ENCODE data around the gene SLC36A4.

SLC36A4 gene

DNA sequence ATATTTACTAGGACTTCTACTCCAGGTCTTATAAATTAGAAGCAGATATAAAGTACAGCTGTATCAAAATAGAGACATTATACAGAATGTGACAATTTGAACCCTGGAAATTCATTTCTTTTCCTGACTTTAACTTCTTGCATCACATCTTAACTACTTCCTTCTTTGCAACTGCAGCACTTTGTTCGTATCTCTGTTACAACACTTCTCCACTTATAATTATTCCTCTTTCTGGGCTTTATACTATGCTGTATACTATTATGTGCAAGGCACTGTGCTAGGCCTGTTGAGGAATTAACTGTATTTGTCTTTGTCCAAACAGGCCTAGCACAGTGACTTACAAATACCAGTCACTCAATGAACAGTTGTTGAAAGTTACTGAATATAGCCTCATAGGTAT is 1.8 kb upstream of the SLC36A4 start:
- Histone ChIP-seq H3K27ac (ENCODE audit: low read depth, low read length) (no peak overlapping the region), H3K4me1 (ENCODE audit: control insufficient read depth, low read length) (peaks cover 15% of the 10 kb centered on the region), H3K36me3 (ENCODE audit: control insufficient read depth, low read length) (peaks cover 3% of the 10 kb centered on the region), H3F3A (ENCODE audit: control insufficient read depth, insufficient read depth) (0 out of 2 replicates have a peak, but pooled peaks cover 2% of the 10 kb centered on the region), H3K9me3 (ENCODE audit: control insufficient read depth, insufficient read depth, low read length) (no peaks in the 10 kb centered on the region), H3K9me2 (replicated peaks; ENCODE audit: control insufficient read depth, low read length) (no peaks in the 10 kb centered on the region), H3K27me3 (ENCODE audit: control insufficient read depth, low read length) (peaks cover 2% of the 10 kb centered on the region; the same call in 1 of the 2 replicates), H3K4me2 (ENCODE audit: low read length) (no peak overlapping the region), H3K79me2 (ENCODE audit: control insufficient read depth, low read length) (peaks cover 30% of the 10 kb centered on the region), H3K4me3 (ENCODE audit: low read length) (no peak overlapping the region), H4K20me1 (ENCODE audit: control insufficient read depth, insufficient read depth, low read depth, low read length) (no peaks in the 10 kb centered on the region)
- TF ChIP-seq EZH2phosphoT487 (IDR thresholded peaks at IDR 0.05; ENCODE audit: borderline replicate concordance, low read length) = no peak
- TF ChIP-seq, protein P1, sequence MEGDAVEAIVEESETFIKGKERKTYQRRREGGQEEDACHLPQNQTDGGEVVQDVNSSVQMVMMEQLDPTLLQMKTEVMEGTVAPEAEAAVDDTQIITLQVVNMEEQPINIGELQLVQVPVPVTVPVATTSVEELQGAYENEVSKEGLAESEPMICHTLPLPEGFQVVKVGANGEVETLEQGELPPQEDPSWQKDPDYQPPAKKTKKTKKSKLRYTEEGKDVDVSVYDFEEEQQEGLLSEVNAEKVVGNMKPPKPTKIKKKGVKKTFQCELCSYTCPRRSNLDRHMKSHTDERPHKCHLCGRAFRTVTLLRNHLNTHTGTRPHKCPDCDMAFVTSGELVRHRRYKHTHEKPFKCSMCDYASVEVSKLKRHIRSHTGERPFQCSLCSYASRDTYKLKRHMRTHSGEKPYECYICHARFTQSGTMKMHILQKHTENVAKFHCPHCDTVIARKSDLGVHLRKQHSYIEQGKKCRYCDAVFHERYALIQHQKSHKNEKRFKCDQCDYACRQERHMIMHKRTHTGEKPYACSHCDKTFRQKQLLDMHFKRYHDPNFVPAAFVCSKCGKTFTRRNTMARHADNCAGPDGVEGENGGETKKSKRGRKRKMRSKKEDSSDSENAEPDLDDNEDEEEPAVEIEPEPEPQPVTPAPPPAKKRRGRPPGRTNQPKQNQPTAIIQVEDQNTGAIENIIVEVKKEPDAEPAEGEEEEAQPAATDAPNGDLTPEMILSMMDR (IDR thresholded peaks at IDR 0.05; ENCODE audit: low read depth, low read length, poor library complexity, severe bottlenecking) = no peak

DNA sequence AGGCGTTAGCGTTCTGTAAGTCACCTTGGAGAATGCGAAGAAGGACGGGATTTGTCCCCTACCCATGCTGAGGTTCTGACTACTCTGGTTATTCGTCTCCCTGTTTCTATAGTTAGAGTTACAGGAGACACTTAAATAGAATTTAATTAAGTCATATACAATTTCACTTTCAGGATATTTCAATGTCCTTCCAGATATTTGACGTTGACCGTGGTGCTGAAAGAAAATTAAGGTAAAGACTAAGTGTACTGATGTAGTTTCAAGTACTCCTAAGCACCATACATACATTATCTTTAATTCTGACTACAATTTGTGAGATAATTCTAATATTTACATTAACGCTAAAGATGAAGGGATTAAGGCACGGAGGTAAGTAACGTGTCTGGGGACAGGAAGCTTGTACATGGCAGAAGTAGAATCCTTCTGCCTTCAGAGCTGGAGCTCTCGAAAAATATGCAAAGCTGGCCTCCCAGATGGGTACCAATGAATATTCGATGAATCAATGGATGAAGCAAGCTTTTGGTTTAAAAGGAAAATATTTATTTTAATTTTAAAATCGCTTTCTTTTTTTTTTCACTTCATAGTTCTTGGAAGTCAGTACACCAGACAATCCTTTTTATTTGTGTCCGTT is 539 bp upstream of the SLC36A4 start:
- H4K20me1 ChIP-seq (ENCODE audit: control insufficient read depth, insufficient read depth, low read depth, low read length) = no peaks in the 10 kb centered on the region
- H3F3A ChIP-seq (ENCODE audit: control insufficient read depth, insufficient read depth) = 0 out of 2 replicates have a peak, but pooled peaks cover 2% of the 10 kb centered on the region
- H3K79me2 ChIP-seq (ENCODE audit: control insufficient read depth, low read length) = peaks cover 41% of the 10 kb centered on the region
- no peaks in the 10 kb centered on the region for H3K9me2 ChIP-seq (replicated peaks; ENCODE audit: control insufficient read depth, low read length)
- H3K27me3 ChIP-seq (ENCODE audit: control insufficient read depth, low read length) = peaks cover under 1% of the 10 kb centered on the region; the same call in 1 of the 2 replicates
- H3K4me1 ChIP-seq (ENCODE audit: control insufficient read depth, low read length) = peaks cover 16% of the 10 kb centered on the region
- TF ChIP-seq, protein P1 (IDR thresholded peaks at IDR 0.05; ENCODE audit: low read depth, low read length, poor library complexity, severe bottlenecking) = no peak
- no peak for TF ChIP-seq EZH2phosphoT487 (IDR thresholded peaks at IDR 0.05; ENCODE audit: borderline replicate concordance, low read length)
- H3K4me3 ChIP-seq (ENCODE audit: low read length) = peak overlapping the region; percentile 96
- H3K9me3 ChIP-seq (ENCODE audit: control insufficient read depth, insufficient read depth, low read length) = no peaks in the 10 kb centered on the region
- peak overlapping the region; percentile 67 for H3K4me2 ChIP-seq (ENCODE audit: low read length)
- peaks cover 8% of the 10 kb centered on the region for H3K36me3 ChIP-seq (ENCODE audit: control insufficient read depth, low read length)
- no peak overlapping the region for H3K27ac ChIP-seq (ENCODE audit: low read depth, low read length)

DNA sequence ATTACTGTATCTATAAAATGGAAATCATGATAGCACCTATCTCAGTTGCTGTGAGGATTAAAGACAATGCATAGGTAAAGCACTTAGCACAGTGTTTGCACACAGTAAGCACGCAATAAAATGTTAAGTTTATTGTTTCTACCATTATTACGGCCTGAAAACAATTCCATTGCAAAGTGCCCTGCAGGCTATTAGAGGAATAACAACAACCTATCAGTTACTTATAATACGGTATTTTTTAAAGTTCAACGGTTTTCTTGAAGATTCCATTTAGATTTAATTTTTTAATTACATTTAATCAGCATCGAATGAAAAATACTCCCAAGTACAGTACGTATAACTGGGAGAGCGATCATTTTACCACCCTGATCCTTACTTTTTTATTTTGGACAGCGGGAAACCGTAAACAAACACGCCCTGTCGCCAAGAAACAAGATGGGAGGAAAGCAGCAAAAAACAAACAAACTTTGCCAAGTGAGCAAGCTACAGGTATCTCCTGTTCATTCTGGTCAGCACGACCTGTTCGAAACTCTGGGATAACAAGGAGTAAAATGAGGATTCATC is 893 bp downstream of the SLC36A4 start:
- Histone ChIP-seq H3K4me2 (ENCODE audit: low read length) (peak overlapping the region; percentile 67), H3K27ac (ENCODE audit: low read depth, low read length) (peak overlapping the region; percentile 72), H3K27me3 (ENCODE audit: control insufficient read depth, low read length) (no peaks in the 10 kb centered on the region), H3K79me2 (ENCODE audit: control insufficient read depth, low read length) (peaks cover 54% of the 10 kb centered on the region), H3K4me3 (ENCODE audit: low read length) (peak overlapping the region; percentile 96), H3K9me2 (replicated peaks; ENCODE audit: control insufficient read depth, low read length) (no peaks in the 10 kb centered on the region), H3K36me3 (ENCODE audit: control insufficient read depth, low read length) (peaks cover 8% of the 10 kb centered on the region), H3F3A (ENCODE audit: control insufficient read depth, insufficient read depth) (0 out of 2 replicates have a peak, but pooled peaks cover 2% of the 10 kb centered on the region), H3K9me3 (ENCODE audit: control insufficient read depth, insufficient read depth, low read length) (no peaks in the 10 kb centered on the region), H3K4me1 (ENCODE audit: control insufficient read depth, low read length) (peaks cover 16% of the 10 kb centered on the region), H4K20me1 (ENCODE audit: control insufficient read depth, insufficient read depth, low read depth, low read length) (no peaks in the 10 kb centered on the region)
- TF ChIP-seq, protein P1 (IDR thresholded peaks at IDR 0.05; ENCODE audit: low read depth, low read length, poor library complexity, severe bottlenecking) = peak; percentile 44
- TF ChIP-seq EZH2phosphoT487 (IDR thresholded peaks at IDR 0.05; ENCODE audit: borderline replicate concordance, low read length) = no peak
